ENCODE results near the gene MSANTD2. TPM values are rescaled to one million over a fixed set of nuclear protein-coding genes. Genes with fewer than 3 reads are reported as not detected.

MSANTD2 gene
- total and polyA plus RNA-seq, 4 donors: 1.6 to 7.7 (median 2.3) TPM

DNA sequence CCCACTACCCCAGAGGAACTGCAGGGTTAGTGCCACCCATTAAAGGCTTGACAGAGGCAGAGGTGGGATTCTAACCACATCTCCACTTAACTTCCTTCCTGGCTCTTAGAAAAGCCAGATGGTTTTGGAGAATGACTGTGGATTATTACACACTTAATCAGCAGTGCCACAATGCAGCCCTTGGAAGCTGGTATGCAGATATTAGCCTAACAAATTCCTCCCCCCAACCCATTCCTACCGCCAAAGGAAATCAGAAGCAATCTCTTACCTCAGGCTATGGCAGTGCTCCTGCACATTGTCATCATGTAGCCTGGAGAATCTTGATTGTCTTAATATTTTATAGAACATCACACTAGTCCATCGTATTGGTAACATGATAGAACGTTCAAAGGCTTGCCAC is 83.6 kb downstream of the MSANTD2 start:
- H3K4me1 ChIP-seq (ENCODE audit: control insufficient read depth in 4 of 4, insufficient read depth in 4 of 4, low read length in 3 of 4): peaks cover 0 to 11% (median 8%) of the 10 kb centered on the region in 4 donors
- no peaks in the 10 kb centered on the region for H3K36me3 ChIP-seq (ENCODE audit: control insufficient read depth in 4 of 4, insufficient read depth in 3 of 4, low read depth in 1 of 4, low read length in 3 of 4)
- WGBS: 59% methylated on average over 3 of the region's 3 CpGs
- no peak overlapping the region for H3K27ac ChIP-seq (ENCODE audit: low read depth in 1 of 2, low read length in 2 of 2)
- H3K9me3 ChIP-seq (ENCODE audit: control insufficient read depth in 4 of 4, low read length in 3 of 4): no peaks in the 10 kb centered on the region
- peaks cover 0 to 8% (median 2%) of the 10 kb centered on the region in 4 donors for H3K27me3 ChIP-seq (ENCODE audit: control insufficient read depth in 4 of 4, insufficient read depth in 4 of 4, low read length in 3 of 4)
- no peak overlapping the region for H3K9ac ChIP-seq (ENCODE audit: low read depth in 1 of 2, low read length in 2 of 2)
- TF ChIP-seq EGR1 (IDR thresholded peaks at IDR 0.05; ENCODE audit: low read depth in 2 of 2) (no peak), TAF1 (conservative IDR thresholded peaks at IDR 0.05) (no peak), JUND (IDR thresholded peaks at IDR 0.05) (no peak), FOXA1 (IDR thresholded peaks at IDR 0.05) (no peak), YY1 (IDR thresholded peaks at IDR 0.05) (no peak)
- TF ChIP-seq, protein P1, sequence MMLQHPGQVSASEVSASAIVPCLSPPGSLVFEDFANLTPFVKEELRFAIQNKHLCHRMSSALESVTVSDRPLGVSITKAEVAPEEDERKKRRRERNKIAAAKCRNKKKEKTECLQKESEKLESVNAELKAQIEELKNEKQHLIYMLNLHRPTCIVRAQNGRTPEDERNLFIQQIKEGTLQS (IDR thresholded peaks at IDR 0.05): no peak
- H3K4me3 ChIP-seq (ENCODE audit: low read depth in 1 of 3, low read length in 3 of 3): no peak overlapping the region
- no peak for DNase-seq (ENCODE audit: low spot score)

Other genes with a start within 250 kb of the MSANTD2 start
- gene OR8A1, start 230.4 kb downstream of the MSANTD2 start, total RNA-seq: not detected
- gene OR8A1, start 230.4 kb downstream of the MSANTD2 start, polyA plus RNA-seq: not detected
- gene PANX3, start 189.0 kb downstream of the MSANTD2 start, total RNA-seq: not detected
- gene PANX3, start 189.0 kb downstream of the MSANTD2 start, polyA plus RNA-seq: not detected
- gene TBRG1, start 177.5 kb downstream of the MSANTD2 start, total RNA-seq: 10 to 100 TPM; 13.4 to 18.7 TPM
- gene TBRG1, start 177.5 kb downstream of the MSANTD2 start, polyA plus RNA-seq: 10 to 100 TPM; 14.3 to 32.4 TPM
- 10 to 100 TPM in 1 of 2 donors, 1 to 10 TPM in 1; 6.4 to 11.5 TPM for gene SIAE, start 126.7 kb downstream of the MSANTD2 start, total RNA-seq
- gene SIAE, start 126.7 kb downstream of the MSANTD2 start, polyA plus RNA-seq: 10 to 100 TPM; 11.0 to 33.9 TPM
- 1 to 10 TPM; 1.2 to 3.2 TPM for gene SPA17, start 126.5 kb downstream of the MSANTD2 start, total RNA-seq
- 1 to 10 TPM in 1 of 2 donors, under 1 TPM in 1; 0.47 to 2.5 TPM for gene SPA17, start 126.5 kb downstream of the MSANTD2 start, polyA plus RNA-seq
- gene NRGN, start 60.5 kb downstream of the MSANTD2 start, total RNA-seq: 1 to 10 TPM in 1 of 2 donors, not detected in 1; 1.7 TPM
- 1 to 10 TPM in 1 of 2 donors, under 1 TPM in 1; 0.51 to 1.6 TPM for gene NRGN, start 60.5 kb downstream of the MSANTD2 start, polyA plus RNA-seq
- gene VSIG2, start 48.2 kb downstream of the MSANTD2 start, total RNA-seq: under 1 TPM in 1 of 2 donors, not detected in 1; 0.75 TPM
- gene VSIG2, start 48.2 kb downstream of the MSANTD2 start, polyA plus RNA-seq: 1 to 10 TPM in 1 of 2 donors, under 1 TPM in 1; 0.51 to 1.3 TPM
- 1 to 10 TPM; 4.0 to 9.8 TPM for gene ESAM, start 38.1 kb downstream of the MSANTD2 start, total RNA-seq
- gene ESAM, start 38.1 kb downstream of the MSANTD2 start, polyA plus RNA-seq: 10 to 100 TPM in 1 of 2 donors, 1 to 10 TPM in 1; 9.9 to 15.6 TPM
- gene ROBO3, start 65.0 kb upstream of the MSANTD2 start, total RNA-seq: 1 to 10 TPM; 1.1 to 1.2 TPM
- gene ROBO3, start 65.0 kb upstream of the MSANTD2 start, polyA plus RNA-seq: 1 to 10 TPM; 1.6 to 2.2 TPM
- gene ROBO4, start 97.5 kb upstream of the MSANTD2 start, total RNA-seq: 10 to 100 TPM in 1 of 2 donors, 1 to 10 TPM in 1; 6.4 to 17.2 TPM
- 1 to 10 TPM; 2.5 to 8.7 TPM for gene ROBO4, start 97.5 kb upstream of the MSANTD2 start, polyA plus RNA-seq
- gene HEPN1, start 118.8 kb upstream of the MSANTD2 start, total RNA-seq: not detected
- gene HEPN1, start 118.8 kb upstream of the MSANTD2 start, polyA plus RNA-seq: 1 to 10 TPM in 1 of 2 donors, under 1 TPM in 1; 0.22 to 2.6 TPM
- gene HEPACAM, start 135.6 kb upstream of the MSANTD2 start, total RNA-seq: 1 to 10 TPM in 1 of 2 donors, not detected in 1; 3.3 TPM
- gene HEPACAM, start 135.6 kb upstream of the MSANTD2 start, polyA plus RNA-seq: 1 to 10 TPM in 1 of 2 donors, under 1 TPM in 1; 0.79 to 7.1 TPM
- 1 to 10 TPM; 1.2 to 3.5 TPM for gene CCDC15, start 153.8 kb upstream of the MSANTD2 start, total RNA-seq
- under 1 TPM; 0.35 to 0.60 TPM for gene CCDC15, start 153.8 kb upstream of the MSANTD2 start, polyA plus RNA-seq

All from liver (tissue), 9 donors.